Central memory CD8-positive, alpha-beta T cell (primary cell): ENCODE measurements around the gene FABP6.

Source experiments
- ATAC-seq: fragments of 150-1000 bp; cut with Tn5 transposase; replicated peaks from 2 replicates; pipeline ENCODE4 v1.10.0; 2022; ENCODE audit warnings: mild to moderate bottlenecking, moderate FRiP score, moderate number of reproducible peaks; ENCODE audit not compliant: poor library complexity, severe bottlenecking; ENCODE audit errors: extremely low read depth
- DNase-seq, 2 donors: peaks; one replicate each; pipeline ENCODE4 v3.0.0; 2021; ENCODE audit warnings: low spot score in 2 of 2
- H3K27ac Mint-ChIP-seq: one replicate; pipeline ENCODE4 v1.8.0; 2022; ENCODE audit warnings: low read depth, mild to moderate bottlenecking, moderate library complexity, mixed read lengths
- H3K27me3 Mint-ChIP-seq: one replicate; pipeline ENCODE4 v1.8.0; 2022; ENCODE audit warnings: mixed read lengths
- H3K36me3 Mint-ChIP-seq: one replicate; pipeline ENCODE4 v1.8.0; 2022; ENCODE audit warnings: mild to moderate bottlenecking, moderate library complexity, mixed read lengths; ENCODE audit not compliant: insufficient read depth
- H3K4me1 Mint-ChIP-seq: one replicate; pipeline ENCODE4 v1.8.0; 2022; ENCODE audit warnings: mixed read lengths
- H3K4me3 Mint-ChIP-seq: one replicate; pipeline ENCODE4 v1.8.0; 2022; ENCODE audit warnings: mild to moderate bottlenecking, moderate library complexity, mixed read lengths
- H3K9me3 Mint-ChIP-seq: one replicate; pipeline ENCODE4 v1.8.0; 2022; ENCODE audit warnings: mixed read lengths

Gene FABP6

DNA sequence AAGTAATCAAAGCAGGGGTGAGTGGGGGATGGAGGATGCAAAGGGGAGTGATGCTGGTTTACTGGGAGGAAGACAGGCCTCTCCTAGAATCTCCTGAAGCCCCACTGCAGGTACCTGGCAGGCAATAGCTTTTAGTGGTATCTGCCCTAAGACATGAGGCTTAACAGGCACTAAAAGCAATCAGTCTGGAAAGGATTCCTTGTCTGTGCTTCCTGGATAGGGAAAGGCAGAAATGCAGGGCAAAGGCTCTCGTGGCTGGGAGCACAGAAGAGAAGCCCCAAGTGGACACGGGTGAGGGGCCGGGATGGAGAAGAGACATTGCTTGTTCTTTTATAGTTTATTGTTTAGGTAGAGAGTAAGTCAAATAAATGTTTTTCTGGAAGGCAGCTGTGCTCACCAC lies 43.0 kb downstream of the FABP6 start:
- Mint-ChIP-seq H3K4me1 (peaks cover 5% of the 10 kb centered on the region), H3K4me3 (no peak overlapping the region), H3K27ac (no peak overlapping the region), H3K27me3 (peaks cover 11% of the 10 kb centered on the region), H3K36me3 (no peaks in the 10 kb centered on the region), H3K9me3 (no peaks in the 10 kb centered on the region)
- ATAC-seq (no peak), DNase-seq (no peak)

DNA sequence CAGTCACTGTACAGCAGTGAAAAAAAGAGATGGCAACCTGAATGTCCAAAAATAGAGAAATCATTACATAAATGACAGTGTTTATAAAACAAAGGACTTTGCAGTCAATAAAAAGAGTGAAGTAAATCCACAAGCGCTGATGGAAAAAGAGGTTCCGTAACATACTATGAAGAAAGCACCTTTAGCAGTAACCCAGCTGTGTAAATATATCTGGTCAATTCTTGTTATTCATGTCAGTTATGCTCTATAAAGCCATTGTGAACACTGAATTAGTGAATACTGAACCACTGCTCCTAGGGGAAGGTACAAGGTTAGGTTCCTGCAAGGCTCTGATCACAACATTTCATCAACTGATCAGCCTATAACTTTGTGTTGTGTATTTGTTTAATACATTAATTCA lies 43.6 kb downstream of the FABP6 start:
- H3K4me1 Mint-ChIP-seq = peaks cover 5% of the 10 kb centered on the region
- H3K27me3 Mint-ChIP-seq = peaks cover 9% of the 10 kb centered on the region
- H3K27ac Mint-ChIP-seq = no peak overlapping the region
- DNase-seq (no peak), ATAC-seq (no peak)
- H3K36me3 Mint-ChIP-seq = no peaks in the 10 kb centered on the region
- H3K4me3 Mint-ChIP-seq = no peak overlapping the region
- H3K9me3 Mint-ChIP-seq = no peaks in the 10 kb centered on the region

DNA sequence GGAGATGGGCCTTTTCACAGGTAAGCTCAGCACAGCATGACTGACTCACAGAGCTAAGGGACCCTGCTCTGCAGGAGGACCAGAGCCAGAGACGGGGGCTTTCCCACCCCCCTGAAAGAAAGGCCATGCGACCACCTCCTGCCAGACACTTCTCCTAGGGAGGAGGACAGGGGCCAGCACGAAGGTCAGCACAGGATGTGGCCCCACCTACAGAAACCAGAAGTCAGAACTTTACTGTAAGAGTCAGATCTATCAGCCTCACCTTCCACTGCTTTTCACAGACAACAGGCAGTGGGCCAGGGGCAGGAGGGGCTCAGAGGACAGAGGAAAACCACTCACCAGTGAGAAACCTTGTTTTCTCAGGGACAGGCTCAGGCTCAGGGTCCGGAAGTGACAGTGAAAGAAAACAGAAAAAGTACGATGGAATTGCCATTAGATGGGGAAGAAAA lies 45.2 kb downstream of the FABP6 start:
- Mint-ChIP-seq H3K36me3 (no peaks in the 10 kb centered on the region), H3K27ac (no peak overlapping the region), H3K4me1 (peaks cover 5% of the 10 kb centered on the region), H3K9me3 (no peaks in the 10 kb centered on the region), H3K4me3 (no peak overlapping the region), H3K27me3 (no peaks in the 10 kb centered on the region)
- DNase-seq = no peak
- ATAC-seq = no peak

DNA sequence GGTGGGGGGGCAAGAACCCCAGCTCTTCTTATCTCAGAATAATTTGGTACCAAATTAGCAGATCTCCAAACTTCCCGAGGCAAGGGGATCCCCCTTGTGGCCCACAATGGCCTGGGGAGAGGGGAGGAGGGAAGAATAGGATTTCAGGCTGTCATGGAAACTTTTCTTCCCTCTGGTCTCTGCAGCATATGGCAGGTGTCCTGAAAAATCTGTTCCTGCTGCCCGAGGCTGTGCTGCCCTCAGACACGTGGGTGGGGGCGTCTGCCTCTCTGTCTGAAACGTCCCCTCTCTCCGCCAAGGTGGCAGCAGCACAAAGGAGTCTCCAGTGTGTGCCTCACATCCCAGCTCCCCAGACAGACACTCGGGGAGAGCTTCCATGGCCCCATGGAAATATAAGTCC lies 49.0 kb downstream of the FABP6 start:
- no peaks in the 10 kb centered on the region for H3K9me3 Mint-ChIP-seq
- no peak overlapping the region for H3K4me3 Mint-ChIP-seq
- no peak for DNase-seq
- H3K4me1 Mint-ChIP-seq = peaks cover 5% of the 10 kb centered on the region
- no peaks in the 10 kb centered on the region for H3K27me3 Mint-ChIP-seq
- no peaks in the 10 kb centered on the region for H3K36me3 Mint-ChIP-seq
- no peak overlapping the region for H3K27ac Mint-ChIP-seq
- ATAC-seq = no peak

DNA sequence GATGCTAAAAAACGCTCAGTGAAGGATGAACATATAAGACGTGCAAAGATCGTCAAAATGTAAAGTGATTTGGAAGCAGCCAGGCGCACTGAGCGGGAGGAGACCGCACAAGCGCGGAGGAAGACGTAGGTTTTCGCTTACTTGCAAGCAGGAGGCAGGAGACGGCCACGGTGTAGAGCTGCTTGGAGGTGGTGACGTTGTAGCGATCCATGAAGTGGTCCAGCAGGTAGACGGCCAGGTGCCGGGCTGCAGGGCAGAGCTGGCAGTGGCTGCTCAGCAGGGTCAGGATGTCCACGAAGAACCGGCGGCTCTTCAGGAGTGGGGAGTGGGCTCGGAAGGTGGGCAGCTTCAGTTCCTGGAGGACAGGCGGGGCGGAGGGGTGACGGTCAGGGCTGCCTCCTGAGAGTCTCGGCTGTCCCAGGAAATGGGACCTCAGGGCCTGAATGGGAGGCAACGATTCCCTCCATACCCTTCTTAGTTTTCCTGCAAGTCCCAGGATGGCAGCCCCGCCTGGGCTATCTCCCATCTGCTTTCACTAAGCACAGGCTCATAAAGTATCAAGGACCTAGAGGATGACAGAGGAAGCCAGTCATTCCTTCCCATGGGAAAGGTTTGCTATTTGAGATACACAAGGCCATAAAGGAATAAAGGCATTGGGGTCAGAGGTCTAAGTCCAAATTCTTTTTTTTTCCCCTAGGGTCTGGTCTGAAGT lies 51.2 kb downstream of the FABP6 start:
- DNase-seq (no peak), ATAC-seq (no peak)
- no peaks in the 10 kb centered on the region for H3K36me3 Mint-ChIP-seq
- no peak overlapping the region for H3K27ac Mint-ChIP-seq
- H3K9me3 Mint-ChIP-seq = no peaks in the 10 kb centered on the region
- peaks cover 7% of the 10 kb centered on the region for H3K27me3 Mint-ChIP-seq
- H3K4me3 Mint-ChIP-seq = no peak overlapping the region
- H3K4me1 Mint-ChIP-seq = no peaks in the 10 kb centered on the region

DNA sequence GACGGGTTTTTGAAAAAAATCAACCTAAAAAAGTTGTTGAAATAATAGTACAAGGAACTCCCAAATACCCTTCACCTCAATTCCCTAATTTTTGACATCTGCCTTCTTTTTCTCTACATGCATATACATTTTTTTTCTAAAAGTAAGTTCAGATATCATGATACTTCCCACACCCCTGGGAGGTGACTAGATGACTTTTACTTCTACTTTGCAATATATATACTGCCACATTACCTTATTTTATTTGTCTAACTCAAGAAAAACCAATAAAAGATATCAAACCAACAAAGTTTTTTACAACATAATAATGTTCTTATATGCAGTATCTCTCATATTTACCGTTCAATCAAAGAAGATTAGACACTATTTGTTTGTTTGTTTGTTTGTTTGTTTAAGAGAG lies 52.0 kb downstream of the FABP6 start:
- Mint-ChIP-seq H3K4me1 (no peaks in the 10 kb centered on the region), H3K9me3 (no peaks in the 10 kb centered on the region), H3K27ac (no peak overlapping the region), H3K4me3 (no peak overlapping the region), H3K36me3 (no peaks in the 10 kb centered on the region), H3K27me3 (peaks cover 14% of the 10 kb centered on the region)
- DNase-seq (no peak), ATAC-seq (no peak)

DNA sequence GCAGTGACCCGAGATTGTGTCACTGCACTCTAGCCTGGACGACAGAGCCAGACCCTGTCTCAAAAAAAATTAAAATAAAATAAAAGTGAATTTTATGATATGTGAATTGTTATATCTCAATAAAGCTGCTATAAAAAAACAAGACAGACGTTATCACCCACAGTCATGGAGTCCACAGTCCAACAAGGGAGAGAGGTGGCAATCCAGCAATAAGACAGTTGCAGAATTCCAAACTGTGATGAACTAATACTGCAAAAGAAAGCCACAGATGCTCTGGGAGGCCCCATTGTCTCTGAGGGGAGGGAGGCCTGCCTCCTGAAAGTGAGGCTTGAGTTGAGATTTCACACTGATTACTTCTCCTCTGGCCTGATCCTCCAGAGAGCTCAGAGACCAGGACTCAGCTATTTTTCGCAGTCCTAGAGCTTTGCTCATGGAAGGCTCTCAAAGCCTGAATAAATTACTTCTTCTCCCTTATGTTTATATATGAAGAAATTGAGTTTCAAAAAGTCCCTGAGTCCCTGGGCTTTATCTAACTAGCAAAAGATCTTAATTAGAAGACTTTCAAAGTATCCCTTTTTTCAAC lies 55.1 kb downstream of the FABP6 start:
- DNase-seq (no peak), ATAC-seq (no peak)
- Mint-ChIP-seq H3K36me3 (no peaks in the 10 kb centered on the region), H3K27ac (no peak overlapping the region), H3K27me3 (peaks cover 39% of the 10 kb centered on the region), H3K4me1 (no peaks in the 10 kb centered on the region), H3K9me3 (no peaks in the 10 kb centered on the region), H3K4me3 (no peak overlapping the region)

DNA sequence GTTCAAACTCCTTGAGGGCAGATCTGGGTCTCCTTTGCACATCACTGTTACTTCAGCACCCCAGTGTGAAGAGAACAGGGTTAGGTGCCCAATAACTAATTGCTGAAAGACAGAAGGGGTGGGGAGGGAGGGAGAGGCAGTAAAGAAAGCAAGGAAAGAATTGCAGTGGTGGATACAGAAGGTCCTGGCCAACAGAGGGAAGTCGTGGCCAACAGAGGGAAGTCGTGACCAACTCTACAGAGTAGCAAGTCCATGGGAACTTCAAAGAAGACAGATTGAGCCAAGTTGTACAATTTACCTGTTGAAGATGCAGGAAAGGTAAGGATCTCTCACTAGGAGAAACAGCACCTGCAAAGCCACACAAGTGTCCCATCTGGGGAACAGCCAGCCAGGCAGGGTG lies 56.0 kb downstream of the FABP6 start:
- H3K4me1 Mint-ChIP-seq = no peaks in the 10 kb centered on the region
- DNase-seq (no peak), ATAC-seq (no peak)
- H3K36me3 Mint-ChIP-seq = no peaks in the 10 kb centered on the region
- H3K27me3 Mint-ChIP-seq = peaks cover 45% of the 10 kb centered on the region
- H3K9me3 Mint-ChIP-seq = no peaks in the 10 kb centered on the region
- H3K27ac Mint-ChIP-seq = no peak overlapping the region
- H3K4me3 Mint-ChIP-seq = no peak overlapping the region

DNA sequence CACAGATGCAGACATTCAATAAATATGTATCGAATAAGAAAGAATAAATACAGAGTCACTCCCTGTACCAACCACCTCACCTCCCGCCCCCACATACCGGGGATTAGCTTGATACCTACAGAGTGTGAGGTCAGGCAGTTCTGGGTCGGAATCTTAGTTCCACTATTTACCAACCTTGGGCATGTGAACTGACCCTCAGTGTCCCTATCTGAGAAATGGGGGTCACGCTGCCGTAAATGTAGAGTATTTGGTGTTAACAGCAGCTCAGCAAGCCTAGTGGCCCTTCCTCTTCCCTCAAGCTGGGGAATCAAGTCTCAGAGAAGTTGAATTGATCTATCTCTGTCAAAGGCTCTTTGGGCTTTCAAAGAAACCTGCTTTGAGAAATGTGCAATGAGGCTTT lies 57.6 kb downstream of the FABP6 start:
- ATAC-seq = no peak
- H3K4me3 Mint-ChIP-seq = no peak overlapping the region
- DNase-seq = no peak
- no peaks in the 10 kb centered on the region for H3K4me1 Mint-ChIP-seq
- H3K9me3 Mint-ChIP-seq = no peaks in the 10 kb centered on the region
- H3K27ac Mint-ChIP-seq = no peak overlapping the region
- peaks cover 52% of the 10 kb centered on the region for H3K27me3 Mint-ChIP-seq
- H3K36me3 Mint-ChIP-seq = no peaks in the 10 kb centered on the region

DNA sequence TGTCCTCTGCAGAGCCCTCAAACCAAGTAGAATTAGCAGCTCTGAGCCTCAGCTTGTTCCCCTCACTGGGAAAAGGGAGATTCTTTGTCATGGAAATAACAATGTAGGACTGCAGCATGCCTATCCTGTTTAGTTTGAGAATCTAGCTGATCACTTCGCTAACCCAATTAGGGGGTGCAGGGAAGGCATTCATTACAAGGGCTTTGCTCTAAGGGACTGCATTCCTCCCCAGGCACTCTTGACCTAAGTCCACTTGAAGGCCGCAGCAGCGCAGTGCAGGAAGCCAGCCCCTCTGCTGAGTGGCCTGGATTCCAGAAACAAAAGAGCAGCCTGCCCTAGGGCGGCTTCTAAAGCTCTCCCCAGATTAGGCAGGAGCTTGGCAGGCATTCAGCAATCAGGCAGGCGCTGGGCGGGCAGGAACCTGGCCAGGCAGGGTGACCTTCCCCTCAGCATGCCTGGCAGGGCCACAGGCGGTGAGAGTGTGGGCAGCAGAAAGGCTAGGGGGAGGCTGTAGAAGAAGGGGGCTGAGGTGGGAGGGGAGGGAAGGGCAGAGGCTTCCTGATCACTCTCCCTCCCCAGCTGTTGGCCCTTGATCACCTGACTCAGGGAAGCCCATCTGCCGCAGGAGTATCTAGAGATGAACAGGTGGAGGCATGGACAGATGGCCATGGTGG lies 58.2 kb downstream of the FABP6 start:
- Mint-ChIP-seq H3K27me3 (peaks cover 52% of the 10 kb centered on the region), H3K36me3 (no peaks in the 10 kb centered on the region), H3K9me3 (no peaks in the 10 kb centered on the region), H3K27ac (no peak overlapping the region), H3K4me3 (no peak overlapping the region), H3K4me1 (no peaks in the 10 kb centered on the region)
- ATAC-seq (no peak), DNase-seq (no peak)
